Anterior cingulate cortex (tissue), 58 donors: ENCODE measurements around the gene SAMD13.

Experiments
- DNase-seq, 58 donors: peaks; one replicate each; lab custom pipeline; 2025; lab: John Stamatoyannopoulos, UW

SAMD13 gene

GRCh38 chr1:84367219-84367618 is 65.7 kb downstream of the SAMD13 start:
- DNase-seq, result no peak

DNA sequence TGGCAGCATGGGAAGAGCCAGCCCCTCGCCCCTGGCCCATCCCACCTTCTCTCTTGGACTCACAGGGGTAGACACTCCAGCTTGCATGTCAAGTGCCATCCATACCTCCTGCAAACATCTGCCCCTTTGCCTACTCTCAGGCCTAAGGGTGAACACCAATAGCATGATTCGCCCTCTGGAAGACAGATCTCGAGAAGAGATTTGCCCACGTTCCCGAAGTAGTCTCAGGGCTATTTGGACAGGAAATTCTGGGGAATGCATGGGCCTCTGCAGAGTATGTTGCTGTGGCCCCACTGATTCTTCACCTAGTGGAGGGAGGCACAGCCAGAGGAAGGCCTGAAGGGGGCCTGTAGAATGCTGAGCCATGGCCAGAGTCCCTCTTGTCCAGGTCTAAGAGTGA is 66.9 kb downstream of the SAMD13 start:
- DNase-seq, result no peak

- no peak for DNase-seq
Measured at GRCh38 chr1:84370266-84370665, 68.8 kb downstream of the SAMD13 start.

GRCh38 chr1:84370831-84371394 is 69.4 kb downstream of the SAMD13 start:
- DNase-seq, result no peak

DNA sequence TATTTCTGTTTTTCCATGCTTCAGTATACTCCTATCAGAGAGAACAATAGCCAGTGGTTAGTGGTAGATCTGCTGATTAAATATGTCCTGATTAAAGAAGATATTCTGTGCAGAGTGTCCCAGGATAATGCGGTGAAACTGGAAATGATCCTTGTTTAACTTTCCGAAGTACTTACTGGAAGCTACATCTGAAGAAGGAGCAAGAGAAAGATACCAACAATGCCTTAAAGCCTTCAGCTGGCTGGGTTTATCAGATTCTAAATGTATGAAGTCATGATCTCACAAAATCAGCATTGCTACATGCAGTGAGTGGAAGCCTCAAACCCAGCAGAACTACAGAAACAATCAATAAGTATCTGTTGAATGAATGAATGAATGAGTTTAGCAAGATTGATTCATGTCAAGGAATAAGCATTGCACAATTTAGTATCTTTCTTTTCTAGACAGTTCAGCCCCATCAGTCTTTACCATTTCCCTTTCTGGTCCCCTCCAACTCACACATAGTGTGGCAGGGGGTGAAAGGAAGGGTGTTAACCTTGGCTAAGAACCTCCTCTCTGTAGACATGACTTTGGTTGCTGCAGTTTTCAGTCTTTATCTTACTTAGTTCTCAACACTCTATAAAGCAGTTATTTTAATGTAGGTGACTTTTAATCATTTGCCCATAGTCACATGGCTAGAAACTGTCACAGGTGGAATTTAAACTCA is 72.1 kb downstream of the SAMD13 start:
- no peak for DNase-seq

DNA sequence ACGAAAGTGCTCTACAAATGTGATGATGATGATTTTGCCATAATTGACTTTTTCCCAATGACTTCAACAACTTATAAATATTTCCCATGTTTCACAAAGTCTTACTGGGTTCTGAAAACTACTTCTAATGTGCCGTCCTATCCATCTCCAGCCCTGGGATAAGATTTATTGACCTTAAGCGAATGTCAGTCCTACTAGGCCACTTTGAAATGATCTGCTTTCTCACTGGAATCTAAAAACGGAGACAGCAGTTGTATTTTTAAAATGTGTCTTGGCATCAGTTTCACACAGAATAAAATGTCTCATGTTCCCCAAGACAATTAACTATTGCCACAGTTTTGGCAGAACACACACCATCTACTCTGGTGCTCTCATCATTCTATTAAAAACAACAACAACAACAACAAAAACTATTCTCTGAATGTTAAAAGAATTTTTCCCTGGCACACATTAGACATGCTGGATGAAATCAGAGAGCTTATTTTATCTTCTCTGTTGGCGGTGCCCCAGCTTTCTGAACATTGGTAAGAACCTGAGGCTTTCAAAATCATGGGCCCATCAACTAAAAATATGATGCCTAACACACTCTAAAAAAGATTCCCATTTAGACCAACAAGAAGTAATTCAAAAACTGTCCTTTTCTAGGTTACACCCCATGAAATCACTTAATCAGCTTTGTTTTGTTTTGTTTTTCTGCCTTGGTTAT is 73.6 kb downstream of the SAMD13 start:
- peak in 8 of 58 donors; percentile 9 to 39 (median 20) for DNase-seq

DNA sequence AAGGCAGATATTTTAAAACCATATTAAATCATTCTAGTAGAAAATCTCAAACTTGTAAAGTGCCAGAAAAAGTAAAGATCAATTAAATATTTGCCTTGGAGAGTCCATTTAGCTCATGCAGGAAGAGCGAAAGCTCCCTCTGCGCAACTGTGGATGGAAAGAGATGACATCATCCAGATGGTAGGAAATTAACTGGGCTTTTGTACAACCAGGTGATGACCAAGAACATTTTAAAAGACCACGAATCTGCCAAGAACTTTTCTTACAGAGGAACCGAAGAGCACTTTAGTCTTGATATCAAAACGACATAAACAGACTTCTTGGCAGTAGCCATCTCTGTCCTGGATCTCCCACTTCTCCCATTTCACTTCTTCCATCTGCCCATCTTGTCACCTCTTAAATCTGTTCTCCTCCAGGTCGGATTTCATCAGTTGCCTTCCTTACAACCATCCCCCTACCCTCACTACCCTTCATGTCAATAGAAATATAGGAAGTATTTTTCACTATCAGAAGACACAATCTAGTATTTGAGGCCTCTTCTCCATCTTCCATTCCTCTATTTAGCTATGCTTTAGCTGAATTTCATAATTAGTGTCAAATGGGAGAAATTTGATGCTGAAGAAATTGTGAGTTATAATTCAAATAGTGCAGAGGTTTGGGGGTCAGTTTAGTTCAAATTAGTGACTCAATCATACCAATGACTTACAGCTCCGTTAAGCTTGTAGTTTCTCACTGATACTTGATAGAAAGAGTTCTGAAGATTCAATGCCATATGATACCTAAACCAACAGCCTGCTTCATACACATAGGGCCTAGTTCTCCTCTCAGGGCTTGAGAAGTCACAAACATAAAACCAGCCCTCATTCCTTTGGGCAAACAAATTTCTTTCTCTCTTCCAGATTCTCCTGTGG is 74.7 kb downstream of the SAMD13 start:
- DNase-seq, result no peak

GRCh38 chr1:84377480-84378095 is 76.1 kb downstream of the SAMD13 start:
- peak in 10 of 58 donors; percentile 2 to 48 (median 16) for DNase-seq

GRCh38 chr1:84379138-84379916 is 77.8 kb downstream of the SAMD13 start:
- DNase-seq, result no peak

DNA sequence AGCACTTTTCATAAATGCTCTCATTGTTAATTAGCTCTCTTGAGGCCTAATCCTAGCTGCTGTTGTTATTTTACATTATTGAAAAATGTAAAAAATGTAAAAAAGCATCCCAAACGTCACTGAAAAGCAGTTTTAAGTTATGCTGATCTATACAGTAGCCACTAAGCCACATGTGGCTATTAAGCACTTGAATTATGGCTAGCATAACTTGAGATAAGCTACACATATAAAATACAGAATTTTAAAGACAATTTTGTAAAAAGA is 78.3 kb downstream of the SAMD13 start:
- no peak for DNase-seq

DNA sequence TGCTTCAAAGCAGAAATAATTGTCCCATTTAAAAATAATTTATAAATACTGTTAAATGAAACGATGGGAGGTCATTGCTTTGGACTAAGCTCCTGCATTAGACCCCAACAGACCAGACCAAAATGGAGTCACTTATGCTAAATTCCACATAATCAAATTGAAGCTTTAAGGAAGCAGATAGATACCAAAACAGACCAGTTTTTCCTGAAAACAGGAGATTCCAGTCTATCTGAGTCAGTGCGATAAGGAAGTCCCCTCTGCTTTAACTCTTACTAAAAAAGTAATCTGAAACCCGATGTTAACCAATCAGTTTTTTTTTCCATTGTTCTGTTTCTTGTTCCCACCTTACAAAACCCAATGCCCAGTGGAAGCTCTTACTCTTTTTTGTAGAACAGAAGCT is 80.6 kb downstream of the SAMD13 start:
- DNase-seq, result no peak

- DNase-seq, result no peak
Measured at GRCh38 chr1:84385347-84385746, 83.8 kb downstream of the SAMD13 start.

DNA sequence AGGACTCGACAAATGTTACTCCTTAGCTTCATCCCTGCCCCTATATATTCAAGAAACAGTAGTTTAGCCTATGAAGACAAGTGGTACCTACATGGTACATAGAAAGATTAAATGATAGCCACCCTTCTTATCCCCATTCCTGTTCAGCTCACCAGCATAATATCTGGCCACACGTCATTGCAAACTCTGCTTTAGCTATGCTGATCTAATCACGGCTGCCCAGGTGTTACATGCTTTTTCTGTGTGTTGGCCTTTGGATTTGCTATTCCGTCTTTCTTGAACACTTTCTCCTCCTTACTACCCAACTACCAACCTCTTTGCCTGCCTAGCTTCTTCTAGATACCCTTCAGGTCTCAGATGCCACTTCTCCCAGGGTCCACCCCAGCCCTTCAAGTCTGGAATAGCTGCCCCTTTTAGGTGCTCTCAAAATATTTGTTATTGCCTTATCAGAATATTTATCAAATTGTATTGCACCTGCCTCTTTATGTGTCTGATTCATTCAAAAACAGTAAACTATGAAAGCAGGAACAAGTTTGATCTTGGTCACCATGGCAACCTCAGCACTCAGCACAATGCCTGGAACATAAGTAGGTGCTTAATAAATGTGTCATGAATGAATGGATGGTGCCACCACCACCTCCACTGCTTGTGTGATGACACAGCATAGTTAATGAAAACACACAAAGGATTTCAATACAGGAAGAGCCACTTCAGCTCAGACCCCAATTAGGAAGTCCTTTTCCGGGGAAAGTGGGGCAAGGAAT is 85.4 kb downstream of the SAMD13 start:
- no peak for DNase-seq

DNA sequence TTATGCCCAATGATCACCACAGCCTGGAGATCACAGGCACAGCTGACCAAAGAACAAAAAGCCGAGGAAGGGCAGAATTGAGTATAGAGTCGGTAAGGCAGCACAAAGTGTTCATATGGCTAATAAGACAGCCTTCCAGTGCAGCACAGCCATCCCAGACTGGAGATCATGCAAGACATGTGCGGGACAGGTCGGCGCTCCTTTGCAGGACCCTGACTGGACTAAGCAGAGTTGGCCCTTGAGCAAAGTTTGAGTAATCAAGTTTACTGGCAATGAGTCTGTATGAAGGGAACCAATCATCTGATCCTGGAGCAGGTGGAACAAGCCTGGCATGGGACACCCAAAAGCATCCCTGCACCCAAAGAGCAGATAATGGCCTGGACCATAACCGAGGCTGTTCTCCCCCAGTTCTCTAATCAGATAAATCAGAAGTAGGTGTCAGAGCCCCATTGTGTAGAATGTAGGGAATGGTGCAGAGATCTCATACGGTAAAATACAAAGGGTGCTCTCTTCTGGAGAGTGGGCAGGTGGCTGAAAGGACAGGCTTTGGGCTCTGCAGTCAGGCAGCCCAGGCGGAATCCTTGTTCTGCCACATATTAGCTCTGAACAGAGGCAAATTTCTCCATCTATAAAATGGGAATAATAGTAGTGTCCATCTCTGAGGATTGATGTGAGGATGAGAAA is 86.1 kb downstream of the SAMD13 start:
- DNase-seq, result peak in 2 of 58 donors; percentile 19 to 21

- DNase-seq, result no peak
Measured at GRCh38 chr1:84390226-84390625, 88.7 kb downstream of the SAMD13 start.

DNA sequence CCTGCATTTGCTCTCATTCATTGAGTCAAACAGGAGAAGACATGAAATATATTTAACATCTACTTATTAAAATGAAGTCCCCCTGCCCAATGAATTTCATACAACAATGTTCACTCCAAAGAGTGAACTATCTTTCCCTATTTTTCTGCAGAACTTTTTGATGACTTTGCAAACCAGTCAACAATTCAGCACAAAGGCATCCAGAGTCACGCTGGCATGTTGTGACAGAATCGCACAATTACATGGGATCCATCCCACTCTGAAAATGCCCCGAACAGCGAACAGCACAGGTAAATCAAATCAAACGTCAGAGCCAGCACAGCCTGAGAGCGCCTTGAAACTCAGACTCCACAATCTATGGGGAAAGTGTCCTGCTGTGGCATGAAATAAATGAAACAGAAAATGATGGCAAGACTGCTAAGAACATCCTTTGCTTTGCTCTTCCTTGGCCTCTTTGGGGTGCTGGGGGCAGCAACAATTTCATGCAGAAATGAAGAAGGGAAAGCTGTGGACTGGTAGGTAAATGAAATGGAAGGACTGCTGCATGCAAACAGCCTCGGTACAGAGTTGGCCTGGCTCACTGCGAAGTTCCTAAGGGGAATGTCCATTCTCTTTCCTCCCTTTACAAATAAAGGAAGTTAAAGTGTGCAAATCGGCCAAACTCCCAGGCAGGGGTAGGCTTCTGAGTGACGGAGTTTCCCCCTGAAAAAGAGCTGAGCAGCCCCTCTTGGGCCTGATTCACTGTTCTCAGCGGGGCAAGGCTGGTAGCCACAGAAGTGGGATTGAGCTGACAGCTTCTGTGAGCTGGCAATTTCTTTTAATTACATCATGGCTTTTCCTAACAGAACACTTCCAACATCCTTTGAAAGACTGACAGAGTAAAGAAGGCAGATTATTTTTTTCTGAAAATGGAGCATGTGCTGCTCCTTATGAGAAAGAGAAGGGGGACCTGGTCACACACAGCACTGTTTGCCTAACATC is 97.0 kb downstream of the SAMD13 start, which contains the start of gene DNASE2B:
Gene DNASE2B, plus strand, starts transcription at position 310 of the 981 bp plus-strand sequence. Its CDS starts 81 bp downstream, at position 391.
- no peak for DNase-seq
